Sigmoid colon (tissue), 7 donors: ENCODE data around the gene RASGRF2. TPM values are rescaled to one million over a fixed set of nuclear protein-coding genes. Genes with fewer than 3 reads are reported as not detected.

Source experiments
- DNase-seq: peaks from one replicate; pipeline ENCODE4 v3.0.0-alpha.2; 2019
- H3K27ac ChIP-seq, 4 donors: fragments of 200-600 bp; sonication (generic); one replicate each; pipeline ENCODE4 v1.5.1; 2016 to 2019; ENCODE audit warnings: mild to moderate bottlenecking in 1 of 4
- H3K27me3 ChIP-seq, 3 donors: fragments of 200-600 bp; sonication (generic); one replicate each; pipeline ENCODE4 v1.5.1; 2019; ENCODE audit warnings: mild to moderate bottlenecking in 1 of 3
- H3K36me3 ChIP-seq, 4 donors: fragments of 200-600 bp; sonication (generic); one replicate each; pipeline ENCODE4 v1.5.1; 2016 to 2019
- H3K4me1 ChIP-seq, 4 donors: fragments of 200-600 bp; sonication (generic); one replicate each; pipeline ENCODE4 v1.5.1; 2017 to 2019
- H3K4me3 ChIP-seq, 4 donors: fragments of 200-600 bp; sonication (generic); one replicate each; pipeline ENCODE4 v1.5.1; 2017 to 2019; ENCODE audit warnings: mild to moderate bottlenecking in 2 of 4, moderate library complexity in 1 of 4
- H3K9me3 ChIP-seq, 4 donors: fragments of 200-600 bp in 3 of 4; sonication (generic) in 3 of 4; one replicate each; pipeline versions ENCODE4 v1.5.1 to v1.6.1; 2013 to 2019
- EP300 ChIP-seq, 4 donors: sonication (generic); formaldehyde crosslinking; IDR thresholded peaks; one replicate each; pipeline ENCODE4 v1.6.1; 2017; ENCODE audit warnings: antibody characterized with exemption in 4 of 4
- POLR2A ChIP-seq, 2 donors: fragments of 450-650 bp; IDR thresholded peaks; one replicate each; pipeline ENCODE4 v1.6.1; 2016; ENCODE audit warnings: antibody characterized with exemption in 2 of 2, mild to moderate bottlenecking in 2 of 2, moderate library complexity in 2 of 2
- POLR2AphosphoS5 ChIP-seq, 4 donors: sonication (generic); formaldehyde crosslinking; IDR thresholded peaks; one replicate each; pipeline ENCODE4 v1.6.1; 2017; ENCODE audit warnings: antibody characterized with exemption in 4 of 4
- WGBS, 2 donors: extraction: QIAGEN DNeasy Blood & Tissue Kit; methylation state at CpG; one replicate each; pipeline ENCODE4 v1.1.7; 2013; 5-methylcytosine and 5-hydroxymethylcytosine counted together
- intact Hi-C: fragments of 100-400 bp; cut with DNase I; formaldehyde crosslinking; loops from one replicate; pipeline ENCODE4 v1.15.1; 2023
- polyA plus RNA-seq, 3 donors: library from polyadenylated mRNA; stranded (reverse); fragments of 200-250 nt; gene quantifications; one replicate each; pipeline ENCODE4 v1.2.3, GENCODE V29; 2013
- total RNA-seq, 4 donors: library from RNA; depleted of rRNA; stranded (reverse); fragments of >200 nt; gene quantifications; one replicate each; pipeline ENCODE4 v1.1.0, GENCODE V29; 2016
- TF ChIP-seq, protein P1 (sequence below), 4 experiments: fragments of 450-650 bp in 3 of 4; fragments of 200-600 bp in 1 of 4; IDR thresholded peaks; one replicate each; pipeline ENCODE4 v1.5.1; 2016 to 2019; ENCODE audit warnings: antibody characterized with exemption in 4 of 4, mild to moderate bottlenecking in 3 of 4, moderate library complexity in 2 of 4
- donor health status: healthy with polysubstance abuse.
- donor health status: Bipolar disorder and iron deficiency.
- donor health status: healthy.

RASGRF2 gene
- total and polyA plus RNA-seq, 7 donors: under 0.01 to 9.5 (median 6.8) TPM

DNA sequence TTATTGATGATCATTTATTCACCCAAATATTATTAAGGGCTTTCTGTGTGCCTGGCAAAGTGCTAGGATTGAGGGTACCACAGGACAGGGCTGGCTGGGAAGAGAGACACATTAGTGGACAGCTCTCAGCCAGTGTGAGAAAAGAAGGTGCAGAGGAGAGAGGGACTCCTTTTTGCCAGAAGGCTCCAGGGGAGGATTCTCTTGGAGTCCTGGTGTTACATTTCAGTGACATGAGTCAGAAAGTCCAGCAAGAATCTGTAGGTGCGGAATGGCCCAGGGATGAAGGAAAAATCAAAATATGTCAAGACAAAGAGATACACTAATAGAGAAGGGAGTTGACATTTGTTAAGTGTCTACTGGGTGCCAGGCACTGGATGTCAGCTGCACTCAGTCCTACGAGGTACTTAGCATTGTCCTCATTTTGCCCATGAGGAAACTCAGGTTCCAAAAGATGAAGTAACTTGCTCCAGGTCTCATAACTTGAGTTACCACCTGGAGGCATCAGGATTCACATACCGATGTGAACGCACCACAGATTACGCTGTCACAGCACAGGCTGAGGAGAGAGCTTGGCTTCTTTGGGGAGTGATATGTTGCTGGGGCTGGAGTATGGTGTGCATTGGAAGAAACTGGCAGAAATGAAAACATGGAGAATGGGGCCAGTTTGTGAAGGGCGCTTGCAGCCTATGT lies 60.5 kb downstream of the RASGRF2 start:
- TF ChIP-seq, protein P1, sequence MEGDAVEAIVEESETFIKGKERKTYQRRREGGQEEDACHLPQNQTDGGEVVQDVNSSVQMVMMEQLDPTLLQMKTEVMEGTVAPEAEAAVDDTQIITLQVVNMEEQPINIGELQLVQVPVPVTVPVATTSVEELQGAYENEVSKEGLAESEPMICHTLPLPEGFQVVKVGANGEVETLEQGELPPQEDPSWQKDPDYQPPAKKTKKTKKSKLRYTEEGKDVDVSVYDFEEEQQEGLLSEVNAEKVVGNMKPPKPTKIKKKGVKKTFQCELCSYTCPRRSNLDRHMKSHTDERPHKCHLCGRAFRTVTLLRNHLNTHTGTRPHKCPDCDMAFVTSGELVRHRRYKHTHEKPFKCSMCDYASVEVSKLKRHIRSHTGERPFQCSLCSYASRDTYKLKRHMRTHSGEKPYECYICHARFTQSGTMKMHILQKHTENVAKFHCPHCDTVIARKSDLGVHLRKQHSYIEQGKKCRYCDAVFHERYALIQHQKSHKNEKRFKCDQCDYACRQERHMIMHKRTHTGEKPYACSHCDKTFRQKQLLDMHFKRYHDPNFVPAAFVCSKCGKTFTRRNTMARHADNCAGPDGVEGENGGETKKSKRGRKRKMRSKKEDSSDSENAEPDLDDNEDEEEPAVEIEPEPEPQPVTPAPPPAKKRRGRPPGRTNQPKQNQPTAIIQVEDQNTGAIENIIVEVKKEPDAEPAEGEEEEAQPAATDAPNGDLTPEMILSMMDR (IDR thresholded peaks at IDR 0.05): no peak
- TF ChIP-seq POLR2A (IDR thresholded peaks at IDR 0.05): no peak
- no peak for TF ChIP-seq EP300 (IDR thresholded peaks at IDR 0.05)
- TF ChIP-seq POLR2AphosphoS5 (IDR thresholded peaks at IDR 0.05): no peak
- Histone ChIP-seq H3K36me3 (no peaks in the 10 kb centered on the region), H3K4me1 (peaks cover 0 to 7% (median 0%) of the 10 kb centered on the region in 4 donors), H3K9me3 (no peaks in the 10 kb centered on the region), H3K27me3 (no peaks in the 10 kb centered on the region), H3K4me3 (no peak overlapping the region), H3K27ac (no peak overlapping the region)
- WGBS, 2 donors: 92 to 96% methylated on average over 6 of the region's 6 CpGs
- no peak for DNase-seq
- intact Hi-C loops: no loop called here

DNA sequence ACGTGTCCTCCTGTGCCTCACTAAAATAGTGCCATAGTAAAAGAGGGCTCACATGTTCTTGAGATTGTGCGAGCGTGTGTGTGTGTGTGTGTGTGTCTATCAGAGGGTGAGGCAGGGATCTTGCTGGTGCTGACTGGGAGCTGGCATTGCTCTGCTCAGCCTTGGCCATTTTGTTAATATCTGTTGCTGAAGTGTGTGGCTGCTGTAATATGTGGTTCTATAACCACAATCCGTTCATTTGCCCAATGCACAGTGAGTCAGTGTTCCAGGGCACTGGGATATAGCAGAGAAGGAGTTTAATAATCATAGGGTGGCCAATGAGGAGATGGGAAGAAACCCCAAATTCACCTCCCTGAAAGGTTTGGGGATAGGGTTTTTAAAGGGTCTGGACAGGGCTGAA lies 61.3 kb downstream of the RASGRF2 start:
- Histone ChIP-seq H3K27me3 (no peaks in the 10 kb centered on the region), H3K27ac (no peak overlapping the region), H3K4me3 (no peak overlapping the region), H3K9me3 (no peaks in the 10 kb centered on the region), H3K36me3 (no peaks in the 10 kb centered on the region), H3K4me1 (peaks cover 0 to 7% (median 0%) of the 10 kb centered on the region in 4 donors)
- DNase-seq: no peak
- TF ChIP-seq POLR2A (IDR thresholded peaks at IDR 0.05) (no peak), EP300 (IDR thresholded peaks at IDR 0.05) (no peak), POLR2AphosphoS5 (IDR thresholded peaks at IDR 0.05) (no peak)
- TF ChIP-seq, protein P1 (IDR thresholded peaks at IDR 0.05): no peak
- intact Hi-C loops: no loop called here
- 83 to 91% methylated on average over 4 of the region's 4 CpGs for WGBS, 2 donors

DNA sequence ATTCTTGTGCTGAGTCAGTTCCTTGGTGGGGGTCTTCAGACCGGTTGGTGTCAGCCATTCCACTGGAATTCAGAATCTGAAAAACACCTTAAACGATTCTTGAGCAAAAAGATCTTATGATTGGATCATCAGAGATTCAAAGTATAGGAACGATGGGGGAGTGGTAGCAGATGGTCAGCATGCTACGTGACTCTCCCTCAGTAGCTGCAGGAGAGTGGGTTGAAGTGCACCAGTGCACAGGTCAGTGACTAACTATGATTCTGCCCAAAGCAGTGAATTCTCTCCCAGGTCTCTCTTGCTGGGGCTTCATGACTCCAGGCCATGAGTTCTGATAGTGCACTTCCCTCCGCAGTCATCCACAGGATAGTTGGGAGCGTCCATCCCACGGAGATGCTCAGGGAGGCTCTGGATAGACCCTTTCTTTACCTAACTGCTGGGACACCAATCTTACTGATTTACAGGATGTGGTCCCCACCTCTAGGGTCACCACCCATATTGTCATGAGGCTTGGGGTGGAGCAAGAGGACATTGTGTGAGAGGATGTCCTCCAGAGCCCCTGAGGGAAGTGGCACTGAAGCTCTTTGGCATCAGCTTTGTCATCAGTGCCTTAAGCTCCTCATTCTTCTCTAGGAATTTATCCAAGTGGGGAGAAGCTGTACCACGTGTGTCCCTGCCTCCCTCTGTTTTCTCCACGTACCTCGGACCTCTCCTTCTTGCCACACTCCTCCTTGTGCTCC lies 62.0 kb downstream of the RASGRF2 start:
- H3K27me3 ChIP-seq: no peaks in the 10 kb centered on the region
- H3K4me3 ChIP-seq: no peak overlapping the region
- WGBS, 2 donors: 91 to 93% methylated on average over 10 of the region's 10 CpGs
- DNase-seq: no peak
- H3K27ac ChIP-seq: no peak overlapping the region
- no peaks in the 10 kb centered on the region for H3K9me3 ChIP-seq
- intact Hi-C loops: no loop called here
- no peaks in the 10 kb centered on the region for H3K36me3 ChIP-seq
- peaks cover 0 to 4% (median 0%) of the 10 kb centered on the region in 4 donors for H3K4me1 ChIP-seq
- TF ChIP-seq POLR2A (IDR thresholded peaks at IDR 0.05) (no peak), EP300 (IDR thresholded peaks at IDR 0.05) (no peak), POLR2AphosphoS5 (IDR thresholded peaks at IDR 0.05) (no peak)
- TF ChIP-seq, protein P1 (IDR thresholded peaks at IDR 0.05): no peak

DNA sequence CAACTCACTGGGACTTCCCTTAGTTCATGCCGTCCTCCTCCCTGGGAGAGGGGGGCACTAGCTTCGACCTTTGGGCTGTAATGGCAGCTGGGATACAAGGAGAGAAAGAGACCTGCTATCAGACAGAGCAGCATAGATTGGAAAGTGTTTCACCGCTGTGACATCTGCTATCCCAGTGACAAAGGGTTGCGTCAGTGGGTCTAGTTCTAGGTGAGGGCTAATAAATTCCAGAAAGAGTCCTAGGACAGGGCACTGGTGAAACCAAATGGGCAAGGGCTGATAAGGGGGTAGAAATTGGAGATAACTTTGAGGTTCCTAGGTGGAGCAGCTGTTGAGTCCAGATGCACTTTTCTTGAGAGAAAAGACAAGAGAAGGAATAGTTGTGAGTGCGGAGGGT lies 62.5 kb downstream of the RASGRF2 start:
- Histone ChIP-seq H3K27me3 (no peaks in the 10 kb centered on the region), H3K27ac (no peak overlapping the region), H3K36me3 (no peaks in the 10 kb centered on the region), H3K4me1 (no peaks in the 10 kb centered on the region), H3K9me3 (no peaks in the 10 kb centered on the region), H3K4me3 (no peak overlapping the region)
- DNase-seq: no peak
- 89 to 90% methylated on average over 5 of the region's 5 CpGs for WGBS, 2 donors
- intact Hi-C loops: no loop called here
- TF ChIP-seq POLR2AphosphoS5 (IDR thresholded peaks at IDR 0.05): no peak
- TF ChIP-seq, protein P1 (IDR thresholded peaks at IDR 0.05): no peak
- no peak for TF ChIP-seq EP300 (IDR thresholded peaks at IDR 0.05)
- TF ChIP-seq POLR2A (IDR thresholded peaks at IDR 0.05): no peak
